Measurements from ENCODE around the gene GSTA5.
"Not testable (repeated sequence)": the region's sequence is repeated elsewhere in the genome, so short reads cannot be mapped to it uniquely, and the experiment has no call there.

GSTA5 gene

GRCh38 chr6:52834481-52834880 is 6.1 kb downstream of the GSTA5 start:
- no peak for DNase-seq (ENCODE audit: low read depth)

- not testable (repeated sequence) for DNase-seq (ENCODE audit: low read depth)
Observed at GRCh38 chr6:52830869-52831268, 9.7 kb downstream of the GSTA5 start.

- DNase-seq (ENCODE audit: low read depth), result no peak
Observed at GRCh38 chr6:52829046-52829817, 11.4 kb downstream of the GSTA5 start.

DNA sequence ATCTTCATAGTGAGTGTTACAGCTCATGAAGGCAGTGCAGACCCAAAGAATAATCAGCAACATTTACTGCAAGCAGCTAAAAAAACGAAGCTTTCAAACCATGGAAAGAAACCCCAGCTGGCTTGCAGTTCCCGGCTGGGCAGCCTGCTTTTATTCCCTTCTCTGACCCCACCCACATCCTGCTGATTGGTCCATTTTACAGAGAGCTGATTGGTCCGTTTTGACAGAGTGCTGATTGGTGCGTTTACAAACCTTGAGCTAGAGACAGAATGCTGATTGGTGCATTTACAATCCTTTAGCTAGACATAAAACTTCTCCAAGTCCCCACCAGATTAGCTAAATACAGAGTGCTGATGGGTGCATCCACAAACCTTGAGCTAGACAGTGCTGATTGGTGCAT is 12.0 kb downstream of the GSTA5 start:
- not testable (repeated sequence) for DNase-seq (ENCODE audit: low read depth)

GRCh38 chr6:52827073-52827783 is 13.4 kb downstream of the GSTA5 start:
- DNase-seq (ENCODE audit: low read depth), result not testable (repeated sequence)

DNA sequence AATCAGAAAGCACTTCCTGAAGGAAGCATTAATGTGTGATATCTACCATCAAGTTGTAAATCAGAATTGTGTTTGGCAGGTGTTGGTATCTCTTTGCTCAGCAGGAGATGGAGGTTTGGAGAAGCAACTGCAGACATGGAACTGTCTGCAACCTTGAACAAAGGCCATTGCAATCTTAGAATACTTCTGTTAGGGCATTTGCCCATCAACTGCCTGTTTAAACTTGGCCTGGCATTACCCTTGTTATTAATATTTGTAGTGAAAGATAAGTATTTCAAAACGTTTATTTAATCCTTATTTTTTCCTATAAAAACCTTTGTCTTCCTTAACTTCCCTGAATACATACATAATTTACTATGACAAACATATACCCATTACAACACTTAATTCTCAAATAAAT is 14.1 kb downstream of the GSTA5 start:
- no peak for DNase-seq (ENCODE audit: low read depth)

DNA sequence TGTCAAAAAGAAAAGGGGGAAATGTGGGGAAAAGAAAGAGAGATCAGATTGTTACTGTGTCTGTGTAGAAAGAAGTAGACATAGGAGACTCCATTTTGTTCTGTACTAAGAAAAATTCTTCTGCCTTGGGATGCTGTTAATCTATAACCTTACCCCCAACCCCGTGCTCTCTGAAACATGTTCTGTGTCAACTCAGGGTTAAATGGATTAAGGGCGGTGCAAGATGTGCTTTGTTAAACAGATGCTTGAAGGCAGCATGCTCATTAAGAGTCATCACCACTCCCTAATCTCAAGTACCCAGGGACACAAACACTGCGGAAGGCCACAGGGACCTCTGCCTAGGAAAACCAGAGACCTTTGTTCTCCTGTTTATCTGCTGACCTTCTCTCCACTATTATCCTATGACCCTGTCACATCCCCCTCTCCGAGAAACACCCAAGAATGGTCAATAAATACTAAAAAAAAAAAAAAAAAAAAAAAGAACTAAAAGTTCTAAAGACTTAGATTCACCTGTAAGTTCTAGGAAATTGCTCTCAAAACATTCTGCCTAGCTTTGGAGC is 14.6 kb downstream of the GSTA5 start:
- DNase-seq (ENCODE audit: low read depth), result not testable (repeated sequence)

DNA sequence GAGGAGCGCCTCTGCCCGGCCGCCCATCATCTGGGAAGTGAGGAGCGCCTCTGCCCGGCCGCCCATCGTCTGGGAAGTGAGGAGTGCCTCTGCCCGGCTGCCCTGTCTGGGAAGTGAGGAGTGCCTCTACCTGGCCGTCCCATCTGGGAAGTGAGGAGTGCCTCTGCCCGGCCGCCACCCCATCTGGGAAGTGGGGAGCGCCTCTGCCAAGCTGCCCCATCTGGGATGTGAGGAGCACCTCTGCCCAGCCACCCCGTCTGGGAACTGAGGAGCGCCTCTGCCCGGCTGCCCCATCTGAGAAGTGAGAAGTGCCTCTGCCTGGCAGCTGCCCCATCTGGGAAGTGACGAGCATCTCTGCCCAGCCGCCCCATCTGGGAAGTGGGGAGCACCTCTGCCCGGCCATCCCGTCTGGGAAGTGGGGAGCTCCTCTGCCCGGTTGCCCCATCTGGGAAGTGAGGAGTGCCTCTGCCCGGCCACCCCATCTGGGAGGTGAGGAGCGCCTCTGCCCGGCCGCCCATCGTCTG is 15.3 kb downstream of the GSTA5 start:
- DNase-seq (ENCODE audit: low read depth), result not testable (repeated sequence)

- DNase-seq (ENCODE audit: low read depth), result no peak
Observed at GRCh38 chr6:52821842-52822241, 18.8 kb downstream of the GSTA5 start.

GRCh38 chr6:52820198-52820597 is 20.4 kb downstream of the GSTA5 start:
- no peak for DNase-seq (ENCODE audit: low read depth)

DNA sequence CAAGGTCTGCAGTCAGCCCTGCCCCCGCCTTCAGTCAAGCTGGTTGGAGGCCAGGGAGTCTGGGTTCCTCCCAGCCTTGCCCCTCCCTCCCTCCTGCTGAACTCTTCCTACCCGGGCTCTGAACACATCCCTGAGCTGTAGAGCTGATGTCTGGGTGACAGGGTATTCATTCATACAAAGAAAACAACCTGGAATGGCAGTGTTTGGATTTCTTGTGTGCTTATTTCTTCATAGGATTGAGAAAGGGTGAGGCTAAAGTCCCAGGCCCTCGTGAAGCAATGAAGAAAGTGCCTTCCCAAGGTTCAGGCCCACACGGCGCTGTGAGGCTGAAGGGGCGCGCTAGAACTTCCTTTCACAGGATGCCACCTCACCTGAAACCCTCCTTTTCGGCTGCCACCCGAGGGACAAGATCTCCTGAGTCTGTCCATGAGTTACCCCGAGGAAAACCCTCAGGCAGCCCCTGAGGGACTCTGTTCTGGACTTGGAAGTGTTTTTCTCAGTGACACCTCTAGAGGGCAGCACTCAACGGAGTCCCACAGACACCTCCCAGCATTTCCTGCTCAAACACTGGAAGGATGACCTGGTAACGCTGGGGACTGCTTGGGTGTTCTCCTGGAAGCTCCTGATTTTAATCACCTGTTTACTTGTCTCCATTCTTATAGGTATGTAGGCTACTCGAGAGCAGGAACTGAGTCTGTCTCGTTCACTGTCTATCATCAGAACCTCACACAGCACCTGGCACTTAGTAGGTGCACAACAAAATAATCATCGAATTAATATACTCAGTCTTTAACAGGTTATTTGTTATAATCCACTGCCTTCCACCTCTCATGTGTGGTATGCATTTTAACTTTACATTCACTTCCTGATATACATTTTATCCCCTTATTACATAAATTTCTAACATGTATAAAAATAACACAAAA is 25.2 kb downstream of the GSTA5 start:
- DNase-seq (ENCODE audit: low read depth), result no peak

DNA sequence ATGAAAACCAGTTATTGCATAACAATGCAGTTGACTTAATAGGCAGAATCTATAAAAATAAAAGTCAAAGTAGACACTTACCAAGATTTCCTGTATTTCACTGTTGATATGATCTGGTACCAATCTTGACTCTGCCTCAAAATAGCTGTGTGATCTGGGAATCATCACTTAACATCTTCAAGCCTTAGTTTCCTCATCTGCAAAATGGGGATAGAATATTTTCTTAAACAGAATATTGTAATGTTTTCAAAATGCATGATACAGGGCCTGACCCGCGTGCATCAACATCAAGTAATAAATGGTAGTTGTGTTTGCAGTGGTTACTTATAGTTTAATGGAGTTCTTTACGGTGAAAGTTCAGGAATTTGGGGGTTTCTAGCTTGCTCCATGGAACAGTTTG is 26.1 kb downstream of the GSTA5 start:
- not testable (repeated sequence) for DNase-seq (ENCODE audit: low read depth)

DNA sequence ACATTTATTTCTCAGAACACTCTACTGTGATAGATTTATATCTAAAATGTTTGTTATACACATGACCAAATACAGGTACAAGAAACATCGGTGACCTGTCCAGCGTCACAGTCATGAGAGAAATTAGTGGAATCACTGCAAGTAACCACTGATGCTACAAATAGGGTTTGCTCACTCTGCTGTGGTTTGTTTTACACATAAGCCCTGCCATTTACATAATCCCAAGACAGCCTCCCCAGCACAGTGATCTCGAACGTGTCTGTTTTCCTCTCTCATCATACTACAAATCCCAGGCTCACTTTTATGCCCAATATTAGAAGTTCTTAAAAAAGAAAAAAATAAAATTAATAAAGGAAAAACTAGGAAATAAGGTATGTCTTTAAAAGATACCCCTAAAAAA is 30.8 kb downstream of the GSTA5 start:
- DNase-seq (ENCODE audit: low read depth), result not testable (repeated sequence)

DNA sequence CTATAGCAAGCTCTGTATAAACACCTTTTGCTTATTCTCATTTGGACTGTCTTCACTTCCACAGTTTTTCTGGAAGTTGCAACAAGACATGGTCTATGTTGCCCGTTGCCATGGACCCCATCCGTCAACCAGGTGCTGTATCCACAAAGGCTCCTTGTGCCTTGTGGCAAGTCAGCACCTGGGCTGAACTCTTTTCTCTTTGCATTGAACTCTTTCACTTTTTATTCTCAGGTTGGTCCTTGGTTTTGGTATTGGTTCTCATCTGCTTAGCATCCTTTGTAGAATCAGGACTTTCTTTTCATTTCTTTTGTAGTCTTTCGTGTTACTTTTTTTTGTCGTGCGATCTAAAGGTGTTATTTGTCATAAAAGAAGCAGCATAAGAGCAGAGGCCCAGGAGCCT is 32.0 kb downstream of the GSTA5 start:
- DNase-seq (ENCODE audit: low read depth), result no peak

DNA sequence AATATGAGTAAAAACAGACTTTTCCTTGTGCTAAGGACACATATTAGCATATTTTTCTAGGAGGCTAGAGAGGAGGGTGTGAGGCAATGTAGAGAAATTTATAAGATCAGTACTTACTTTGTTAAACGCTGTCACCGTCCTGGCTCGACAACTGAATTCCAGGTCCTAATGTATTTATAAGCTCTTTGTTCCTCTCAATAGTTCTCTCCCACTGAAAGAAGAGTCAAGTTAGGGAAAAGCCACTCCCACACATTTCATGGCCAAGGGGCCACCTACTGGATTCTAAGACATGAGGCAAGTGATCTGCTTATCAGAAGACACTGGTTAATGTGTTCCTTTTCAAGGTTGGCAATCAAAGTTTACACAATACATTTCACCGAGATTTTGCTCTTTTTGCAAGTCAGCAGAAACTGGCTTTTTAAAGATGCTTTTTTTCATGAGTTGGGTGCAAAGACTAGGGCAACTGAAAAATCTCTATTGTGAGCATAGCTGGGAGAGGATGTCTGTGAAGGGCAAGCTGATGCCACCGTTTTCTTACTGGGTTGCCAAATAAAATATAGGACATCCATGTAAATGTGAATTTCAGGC is 36.9 kb downstream of the GSTA5 start, which contains the start of gene GSTA1:
TSS of gene GSTA1 (minus strand) at position 149 of the 588 bp plus-strand sequence. CDS start 4,549 bp downstream, outside the sequence.
- not testable (repeated sequence) for DNase-seq (ENCODE audit: low read depth)

- no peak for DNase-seq (ENCODE audit: low read depth)
Observed at GRCh38 chr6:52802806-52803205, 37.8 kb downstream of the GSTA5 start.

- no peak for DNase-seq (ENCODE audit: low read depth)
Observed at GRCh38 chr6:52801188-52801841, 39.3 kb downstream of the GSTA5 start.

- DNase-seq (ENCODE audit: low read depth), result not testable (repeated sequence)
Observed at GRCh38 chr6:52799272-52799671, 41.3 kb downstream of the GSTA5 start.

DNA sequence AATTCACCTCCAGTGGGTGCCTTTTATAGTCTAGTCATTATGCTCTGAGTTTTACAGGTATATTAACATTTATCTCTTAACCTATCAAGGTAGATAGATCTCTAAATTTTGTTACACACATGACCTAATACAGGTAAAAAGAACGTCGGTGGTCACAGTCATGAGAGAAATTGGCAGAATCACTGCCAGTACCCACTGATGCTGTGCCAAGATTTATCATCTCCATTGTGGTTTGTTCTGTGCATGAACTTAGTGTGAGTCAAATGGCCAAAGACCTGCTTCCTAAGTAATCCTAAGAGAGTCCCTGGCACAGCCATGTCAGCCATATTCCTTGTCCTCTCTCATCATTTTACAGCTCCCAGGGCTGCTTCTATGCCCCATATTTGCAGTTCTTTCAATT is 46.2 kb downstream of the GSTA5 start:
- DNase-seq (ENCODE audit: low read depth), result not testable (repeated sequence)

- DNase-seq (ENCODE audit: low read depth), result no peak
Observed at GRCh38 chr6:52790861-52791260, 49.8 kb downstream of the GSTA5 start.

GRCh38 chr6:52789658-52790057 is 51.0 kb downstream of the GSTA5 start:
- not testable (repeated sequence) for DNase-seq (ENCODE audit: low read depth)

Measured in activated T-helper 1 cell treated with Interleukin-2 at 50 U/mL for 16 hours (primary cell).